Fibroblast of skin of back (primary cell): Measurements from ENCODE around the gene TRNAU1AP.
"Not testable (repeated sequence)": the region's sequence is repeated elsewhere in the genome, so short reads cannot be mapped to it uniquely, and the experiment has no call there.

Experiments used
- DNase-seq: peaks from one replicate; pipeline ENCODE4 v3.0.0-alpha.2; 2013

TRNAU1AP gene

GRCh38 chr1:28577738-28578536 is 25.1 kb downstream of the TRNAU1AP start:
- DNase-seq: no peak

DNA sequence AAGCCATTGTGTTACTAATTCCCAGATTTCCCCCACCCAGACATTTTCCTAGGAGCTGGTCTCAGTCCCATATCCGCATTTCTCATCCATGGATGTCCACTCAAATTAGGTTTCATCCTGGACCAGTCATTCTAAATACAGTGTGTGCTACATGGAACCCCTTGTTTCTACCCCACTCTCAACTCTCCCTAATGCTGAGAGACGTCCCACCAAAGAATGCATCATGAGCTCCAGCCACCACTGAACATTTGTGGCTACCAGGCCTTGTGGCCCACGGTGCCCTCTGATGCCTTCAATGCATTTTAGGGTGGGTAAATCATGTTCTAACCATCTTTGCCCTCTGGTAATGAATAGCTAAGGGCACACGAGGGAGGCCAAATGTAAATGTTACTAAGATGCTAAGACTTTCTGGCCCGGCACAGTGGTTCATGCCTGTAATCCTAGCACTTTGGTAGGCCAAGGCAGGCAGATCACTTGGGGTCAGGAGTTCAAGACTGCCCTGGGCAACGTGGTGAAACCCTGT is 25.9 kb downstream of the TRNAU1AP start:
- no peak for DNase-seq

- no peak for DNase-seq
These were observed 26.5 kb downstream of the TRNAU1AP start for GRCh38 chr1:28579401-28579800.

DNA sequence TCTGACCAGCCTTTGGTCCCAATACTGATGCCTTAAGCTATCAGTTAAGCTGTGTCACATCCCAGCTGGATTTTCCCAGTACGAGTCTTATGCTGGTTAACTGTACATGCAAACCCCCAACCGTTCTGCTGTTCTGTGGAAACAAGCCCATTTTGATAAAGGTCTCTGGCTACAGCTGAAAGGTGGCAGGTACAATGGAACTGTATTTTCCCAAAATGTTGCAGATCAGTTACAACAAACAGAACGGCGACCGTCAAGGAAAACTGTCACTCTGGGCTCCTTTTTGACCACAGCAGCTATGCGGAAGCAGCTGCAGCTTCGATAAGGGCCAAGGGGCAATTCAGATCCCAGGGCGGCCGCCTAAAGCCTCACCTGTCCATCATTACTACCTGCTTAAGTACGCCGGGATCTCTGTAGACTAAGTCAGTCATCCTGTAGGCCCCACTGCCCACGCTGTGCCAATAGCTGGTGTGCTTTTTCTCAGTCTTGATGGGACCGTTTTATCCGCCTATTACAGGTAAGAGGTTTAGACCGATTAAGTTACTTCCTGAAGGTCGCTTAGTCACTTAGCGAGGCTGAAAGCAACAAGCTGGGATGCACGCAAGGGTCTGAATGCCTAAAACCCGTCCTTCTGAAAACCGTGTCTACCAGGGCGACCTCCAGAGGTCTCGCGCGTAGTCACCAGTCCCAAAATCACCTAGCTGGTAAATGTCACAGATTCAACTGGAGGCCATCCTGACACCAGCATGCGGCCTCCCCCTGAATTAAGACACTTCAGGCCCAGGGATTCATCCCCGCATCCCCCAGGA is 28.0 kb downstream of the TRNAU1AP start:
- DNase-seq: peak; percentile 52

- peak; percentile 94 for DNase-seq
These were observed 28.8 kb downstream of the TRNAU1AP start for GRCh38 chr1:28581531-28582247.

DNA sequence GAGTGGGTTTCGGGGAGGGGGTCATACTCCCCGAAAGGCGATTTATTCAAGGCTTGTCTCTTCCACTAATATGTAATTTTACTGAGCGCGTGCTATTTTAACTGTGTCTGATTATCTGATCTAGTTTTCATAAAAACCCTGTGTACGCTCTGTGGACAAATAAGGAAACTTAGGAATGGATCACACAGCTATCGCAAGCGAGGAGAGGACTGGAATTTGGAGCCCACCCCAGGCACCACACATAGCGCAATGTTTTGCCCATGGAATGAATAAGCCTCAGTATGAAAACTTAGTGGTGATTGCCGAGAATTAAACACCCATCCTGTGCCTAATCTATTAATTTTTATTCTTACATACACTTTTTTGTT is 29.3 kb downstream of the TRNAU1AP start:
- DNase-seq: peak; percentile 57

DNA sequence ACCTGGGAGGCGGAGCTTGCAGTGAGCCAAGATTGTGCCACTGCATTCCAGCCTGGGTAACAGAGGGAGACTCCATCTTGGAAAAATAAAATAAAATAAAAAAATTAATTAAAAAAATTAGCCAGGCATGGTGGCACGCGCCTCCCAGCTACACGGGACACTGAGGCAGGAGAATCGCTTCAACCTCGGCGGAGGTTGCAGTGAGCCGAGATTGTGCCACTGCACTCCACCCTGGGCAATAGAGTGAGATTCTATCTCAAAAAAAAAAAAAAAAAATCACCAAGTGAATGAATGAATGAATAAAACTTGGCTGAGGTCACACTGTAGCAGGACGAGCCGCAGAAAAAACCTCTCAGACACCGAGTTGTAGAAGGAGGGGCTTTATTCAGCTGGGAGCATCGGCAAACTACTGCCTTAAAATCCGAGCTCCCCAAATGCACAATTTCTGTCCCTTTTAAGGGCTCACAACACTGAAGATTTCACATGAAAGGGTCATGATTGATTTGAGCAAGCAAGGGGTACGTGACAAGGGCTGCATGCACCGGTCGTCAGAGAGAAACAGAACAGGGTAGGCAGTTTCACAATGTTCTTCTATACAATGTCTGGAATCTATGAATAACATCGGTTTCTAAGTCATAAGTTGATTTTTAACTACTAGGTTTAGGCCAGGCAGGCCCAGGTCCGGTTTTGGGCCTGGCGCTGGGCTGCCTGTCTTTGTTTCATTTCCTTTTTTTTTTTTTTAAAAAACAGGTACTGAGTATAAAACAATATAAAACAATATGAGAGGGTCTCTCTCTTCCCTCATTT is 33.9 kb downstream of the TRNAU1AP start:
- not testable (repeated sequence) for DNase-seq

DNA sequence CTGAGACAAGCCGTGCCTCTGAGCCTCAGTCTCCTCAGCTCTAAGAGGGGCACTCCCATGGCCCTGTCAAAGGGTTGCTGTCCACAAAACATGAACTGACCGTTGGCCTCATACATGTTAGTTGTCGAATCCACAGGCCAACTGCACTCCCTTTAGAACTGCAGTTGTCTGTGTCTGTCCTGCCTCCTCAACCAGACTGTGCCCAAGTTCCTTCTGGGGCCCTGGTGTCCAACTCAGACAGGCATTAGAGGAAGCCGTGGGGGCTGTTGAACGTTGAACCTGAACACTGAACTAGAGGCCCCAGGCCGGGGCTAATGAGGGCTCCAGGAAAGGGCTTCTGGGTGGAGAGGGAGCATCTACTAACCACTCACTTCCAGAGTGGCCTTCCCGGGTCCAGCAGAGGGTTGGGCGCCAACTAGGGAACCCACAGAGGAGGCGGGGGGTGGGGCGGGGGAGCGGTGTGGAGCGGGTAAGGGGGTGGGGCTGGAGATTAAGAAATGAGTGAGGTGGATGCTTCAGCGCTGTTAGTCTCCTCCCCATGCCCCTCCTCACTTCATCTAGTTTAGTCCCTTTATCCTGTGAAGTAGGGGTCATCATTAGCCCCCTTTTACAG is 38.9 kb downstream of the TRNAU1AP start, which contains the start of gene RAB42:
Gene RAB42 (plus strand): TSS at position 558 of the 613 bp plus-strand sequence. CDS start 247 bp downstream, outside the sequence.
- peak; percentile 40 for DNase-seq

GRCh38 chr1:28592321-28593071 is 39.6 kb downstream of the TRNAU1AP start:
- DNase-seq: no peak

DNA sequence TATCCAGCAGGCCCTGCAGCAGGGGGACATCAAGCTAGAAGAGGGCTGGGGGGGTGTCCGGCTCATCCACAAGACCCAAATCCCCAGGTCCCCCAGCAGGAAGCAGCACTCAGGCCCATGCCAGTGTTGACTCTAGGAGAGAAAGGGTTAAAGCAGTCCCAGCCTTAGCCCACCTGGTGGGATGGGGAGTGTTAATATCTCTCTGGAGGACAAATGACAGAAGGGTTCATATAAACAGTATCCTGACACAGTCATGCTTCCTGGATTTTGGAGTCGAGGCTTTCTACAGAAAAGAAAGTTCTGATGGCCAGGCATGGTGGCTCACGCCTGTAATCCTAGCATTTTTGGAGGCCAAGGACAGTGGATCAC is 41.1 kb downstream of the TRNAU1AP start:
- DNase-seq: not testable (repeated sequence)

GRCh38 chr1:28594686-28595411 is 42.0 kb downstream of the TRNAU1AP start:
- not testable (repeated sequence) for DNase-seq

DNA sequence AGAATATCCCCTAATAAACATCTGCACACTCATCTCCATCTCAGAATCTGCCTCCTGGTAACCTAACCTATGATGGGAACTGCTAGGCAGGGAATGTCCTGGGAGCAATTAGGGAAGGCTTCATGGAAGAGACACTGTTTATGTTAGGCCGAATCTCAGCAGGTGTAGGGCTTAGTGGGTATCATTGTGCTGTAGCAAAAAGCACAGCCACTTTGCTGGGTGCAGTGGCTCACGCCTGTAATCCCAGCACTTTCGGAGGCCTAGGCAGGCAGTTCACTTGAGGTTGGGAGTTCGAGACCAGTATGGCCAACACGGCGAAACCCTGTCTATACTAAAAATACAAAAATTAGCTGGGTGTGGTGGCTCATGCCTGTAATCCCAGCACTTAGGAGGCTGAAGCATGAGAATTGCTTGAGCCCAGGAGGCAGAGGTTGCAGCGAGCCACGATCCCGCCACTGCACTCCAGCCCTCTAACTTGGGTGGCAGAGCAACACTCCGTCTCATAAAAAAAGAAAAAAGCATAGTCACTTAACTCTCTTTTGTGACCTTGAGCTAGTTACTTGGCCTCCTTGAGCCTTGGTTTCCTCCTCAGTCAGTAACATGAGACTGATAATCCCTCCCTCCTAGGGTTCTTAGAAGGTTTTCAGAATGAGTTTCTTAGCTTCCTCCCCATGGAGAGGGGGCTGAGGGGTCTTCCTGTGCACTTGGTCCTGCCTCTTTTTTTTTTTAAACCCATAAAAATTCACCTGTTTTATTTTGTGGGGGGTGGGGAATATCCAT is 42.7 kb downstream of the TRNAU1AP start:
- DNase-seq: no peak

- DNase-seq: not testable (repeated sequence)
These were observed 43.4 kb downstream of the TRNAU1AP start for GRCh38 chr1:28596276-28596675.

DNA sequence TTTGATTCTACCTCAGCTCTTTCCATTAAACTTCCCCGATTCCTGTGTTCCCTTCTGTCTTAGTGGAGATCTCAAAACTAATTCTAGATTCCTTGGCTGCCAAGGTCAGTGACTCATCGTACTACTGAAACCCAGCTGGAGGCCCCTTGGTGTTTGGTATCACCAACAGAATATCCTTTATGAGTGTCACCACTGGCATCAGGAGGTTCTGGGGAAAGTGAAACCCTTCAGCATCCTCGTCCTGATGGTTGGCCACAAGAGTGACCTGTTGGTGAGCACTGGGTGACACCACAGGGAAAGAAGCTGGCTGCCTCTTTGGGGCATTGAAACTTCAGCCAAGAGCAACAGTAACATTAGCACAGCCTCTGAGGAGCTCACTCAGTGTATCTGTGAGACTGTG is 48.8 kb downstream of the TRNAU1AP start:
- DNase-seq: peak; percentile 97

DNA sequence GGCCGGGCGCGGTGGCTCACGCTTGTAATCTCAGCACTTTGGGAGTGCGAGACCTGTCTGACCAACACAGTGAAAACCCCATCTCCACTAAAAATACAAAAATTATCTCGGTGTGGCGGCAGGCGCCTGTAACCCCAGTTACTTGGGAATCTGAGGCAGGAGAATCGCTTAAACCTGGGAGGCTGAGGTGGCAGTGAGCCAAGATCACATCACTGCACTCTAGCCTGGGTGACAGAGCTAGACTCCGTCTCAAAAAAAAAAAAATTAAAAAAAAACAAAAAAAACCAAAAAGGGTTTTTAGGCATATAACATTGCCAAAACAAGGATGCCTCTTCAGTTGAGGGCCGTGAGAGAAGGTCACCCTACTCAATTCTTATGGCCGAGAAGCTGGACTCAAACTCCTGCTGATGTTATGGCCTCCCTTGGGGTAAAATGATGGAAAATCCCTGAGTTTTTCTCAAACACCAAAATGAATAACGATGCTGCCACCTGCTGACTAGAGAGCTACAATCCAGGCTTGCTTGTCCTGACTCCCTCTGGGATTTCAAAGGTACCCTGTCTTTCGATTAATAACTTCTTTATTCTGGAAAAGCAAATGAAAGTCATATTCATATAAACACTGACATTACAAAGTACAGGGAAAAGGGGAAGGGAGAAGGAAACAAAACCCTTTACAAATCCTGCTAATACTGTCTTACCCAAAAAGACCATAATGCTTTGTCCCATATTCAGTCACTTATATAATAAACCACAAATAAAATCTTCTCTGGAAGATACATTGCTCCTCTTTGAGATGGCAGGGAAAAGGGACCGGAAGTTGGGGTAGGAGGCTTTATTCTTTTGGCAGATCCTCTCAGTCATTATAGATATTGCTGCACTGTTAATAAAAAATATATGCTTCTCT is 49.9 kb downstream of the TRNAU1AP start:
- DNase-seq: peak; percentile 80

GRCh38 chr1:28604411-28604810 is 51.5 kb downstream of the TRNAU1AP start:
- DNase-seq: no peak

DNA sequence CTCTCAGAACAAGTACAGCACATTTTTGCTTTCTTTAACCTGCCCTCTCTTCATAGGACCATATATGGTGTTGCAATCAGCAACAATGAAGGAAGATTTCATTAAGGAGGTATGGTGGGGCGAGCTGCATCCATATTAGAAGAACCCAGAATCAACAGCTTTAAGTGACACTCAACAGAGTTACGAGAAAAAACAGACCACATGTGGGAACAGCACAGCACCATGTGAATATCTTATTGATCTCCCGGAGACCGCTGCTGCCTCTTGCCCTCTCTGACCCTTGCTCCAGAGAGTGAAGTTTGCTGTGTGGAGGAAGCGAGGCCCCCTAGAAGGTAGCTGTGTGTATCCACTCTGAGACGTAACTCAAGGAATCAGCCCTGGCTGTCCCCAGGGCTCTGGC is 52.1 kb downstream of the TRNAU1AP start:
- DNase-seq: no peak

- DNase-seq: peak; percentile 5
These were observed 53.9 kb downstream of the TRNAU1AP start for GRCh38 chr1:28606771-28607170.
